GM21390 (cell line): ENCODE results near the gene OPCML.

Experiments
- ATAC-seq: cut with Tn5 transposase; IDR thresholded peaks from one replicate; pipeline ENCODE4 v1.9.1; 2021; ENCODE audit not compliant: unreplicated experiment

The OPCML gene

GRCh38 chr11:132551016-132551415 lies 981.3 kb downstream of the OPCML start:
- ATAC-seq = no peak

- no peak for ATAC-seq
These were observed 982.7 kb downstream of the OPCML start for GRCh38 chr11:132549561-132549960.

DNA sequence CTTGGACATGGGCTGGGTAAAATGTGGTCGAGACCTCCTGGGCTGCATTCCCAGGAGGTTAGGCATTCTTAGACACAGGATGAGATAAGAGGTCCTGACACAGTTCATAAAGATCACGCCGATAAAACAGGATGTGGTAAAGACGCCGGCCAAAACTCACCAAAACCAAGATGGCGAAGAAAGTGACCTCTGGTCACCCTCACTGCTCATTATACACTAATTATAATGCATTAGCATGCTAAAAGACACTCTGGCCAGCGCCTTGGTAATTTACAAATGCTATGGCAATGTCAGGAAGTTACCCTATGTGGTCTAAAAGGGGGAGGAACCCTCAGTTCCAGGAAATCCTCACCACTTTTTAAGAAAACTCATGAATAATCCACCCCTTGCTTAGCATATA lies 983.3 kb downstream of the OPCML start:
- ATAC-seq = no peak

DNA sequence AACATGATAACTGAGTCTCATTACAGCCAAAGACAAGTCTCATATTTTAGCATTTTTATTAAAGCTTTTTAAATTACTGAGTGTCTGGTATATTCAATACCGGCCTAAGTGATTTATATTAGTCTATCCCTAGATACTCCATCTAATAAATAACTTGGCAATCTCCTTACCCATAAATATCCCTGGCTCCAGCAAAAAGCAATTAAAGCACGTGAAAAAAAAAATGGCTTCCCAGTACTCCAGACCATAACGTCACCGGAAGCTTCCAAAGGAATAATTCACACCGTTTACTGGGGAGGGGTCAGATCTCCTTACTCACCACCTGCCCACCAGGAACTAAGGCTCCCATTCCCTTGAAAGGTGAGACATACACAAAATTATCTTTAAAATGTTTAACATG lies 988.3 kb downstream of the OPCML start:
- ATAC-seq = no peak

GRCh38 chr11:132541794-132542193 lies 990.5 kb downstream of the OPCML start:
- ATAC-seq = no peak

DNA sequence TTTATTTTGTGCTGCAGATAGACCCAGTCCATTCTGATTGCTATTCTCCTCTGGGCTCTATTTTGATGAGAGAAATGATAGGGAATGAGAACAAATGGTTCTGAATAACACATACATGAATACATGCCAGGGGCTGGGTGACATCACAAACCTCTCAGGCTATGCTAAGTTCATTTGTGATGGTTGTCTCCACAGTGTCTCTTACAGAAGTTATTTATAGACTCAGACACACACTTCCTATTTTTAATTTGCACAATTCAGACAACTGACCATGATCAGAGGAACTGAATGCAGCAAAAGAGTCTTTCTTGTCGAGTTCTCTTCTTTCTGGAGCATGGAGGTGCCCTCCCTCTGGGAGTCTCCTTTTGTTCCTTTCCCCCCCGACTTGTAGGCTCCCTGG lies 991.7 kb downstream of the OPCML start:
- ATAC-seq = no peak

DNA sequence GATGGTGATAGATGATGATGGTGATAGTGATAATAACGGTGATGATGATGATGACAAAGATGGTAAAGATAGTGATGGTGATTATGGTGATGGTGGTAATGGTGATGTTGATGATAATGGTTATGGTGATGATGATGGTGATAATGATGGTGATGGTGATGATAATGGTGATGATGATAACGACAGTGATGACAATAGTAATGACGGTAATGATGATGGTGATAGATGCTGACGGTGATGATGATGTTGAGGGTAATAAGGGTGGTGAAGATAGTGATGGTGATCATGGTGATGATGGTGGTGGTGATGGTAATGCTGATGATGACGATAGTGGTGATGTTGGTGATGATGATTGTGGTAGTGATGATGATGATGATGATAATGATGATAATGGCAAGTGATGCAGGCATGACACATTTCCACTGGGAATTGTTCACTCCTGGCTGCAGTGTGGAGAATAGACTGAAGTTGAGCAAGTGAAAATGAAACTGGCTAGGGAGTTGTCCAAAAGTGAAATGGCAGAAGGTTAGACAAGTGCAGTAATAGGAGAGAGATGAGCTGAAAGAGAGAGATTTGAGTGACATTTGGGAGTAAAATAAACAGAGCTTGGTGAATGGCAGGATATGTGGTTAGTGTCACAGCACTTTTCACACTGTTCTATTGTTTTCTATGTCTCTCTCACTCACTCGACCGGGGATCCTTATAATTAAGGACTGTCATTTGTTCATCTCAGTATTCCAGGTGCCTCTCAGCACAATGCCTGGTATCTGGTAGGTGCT lies 992.5 kb downstream of the OPCML start:
- ATAC-seq = no peak

DNA sequence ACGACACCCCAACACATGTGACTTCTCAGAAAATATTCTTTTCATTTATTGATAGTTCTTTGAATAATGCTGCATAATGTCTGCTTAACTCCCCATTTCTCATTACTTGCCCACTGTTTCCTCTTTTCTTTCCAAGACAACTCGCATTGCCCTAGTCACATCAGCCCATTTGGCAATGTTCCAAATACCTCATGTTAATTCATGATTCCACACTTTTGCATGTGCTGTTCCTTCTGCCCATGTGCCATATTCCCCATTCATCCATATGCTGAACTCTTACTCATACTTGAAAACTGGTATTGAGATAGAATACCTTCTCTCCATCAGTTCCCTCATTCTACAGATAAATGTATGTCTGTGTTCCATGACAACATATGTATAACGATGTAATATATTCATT lies 993.7 kb downstream of the OPCML start:
- no peak for ATAC-seq

GRCh38 chr11:132535830-132536229 lies 996.5 kb downstream of the OPCML start:
- ATAC-seq = no peak

- no peak for ATAC-seq
These were observed 1000.4 kb downstream of the OPCML start for GRCh38 chr11:132531921-132532320.

- no peak for ATAC-seq
These were observed 1004.1 kb downstream of the OPCML start for GRCh38 chr11:132528181-132528580.

GRCh38 chr11:132523929-132524328 lies 1008.4 kb downstream of the OPCML start:
- ATAC-seq = no peak

- no peak for ATAC-seq
These were observed 1012.1 kb downstream of the OPCML start for GRCh38 chr11:132520199-132520598.

DNA sequence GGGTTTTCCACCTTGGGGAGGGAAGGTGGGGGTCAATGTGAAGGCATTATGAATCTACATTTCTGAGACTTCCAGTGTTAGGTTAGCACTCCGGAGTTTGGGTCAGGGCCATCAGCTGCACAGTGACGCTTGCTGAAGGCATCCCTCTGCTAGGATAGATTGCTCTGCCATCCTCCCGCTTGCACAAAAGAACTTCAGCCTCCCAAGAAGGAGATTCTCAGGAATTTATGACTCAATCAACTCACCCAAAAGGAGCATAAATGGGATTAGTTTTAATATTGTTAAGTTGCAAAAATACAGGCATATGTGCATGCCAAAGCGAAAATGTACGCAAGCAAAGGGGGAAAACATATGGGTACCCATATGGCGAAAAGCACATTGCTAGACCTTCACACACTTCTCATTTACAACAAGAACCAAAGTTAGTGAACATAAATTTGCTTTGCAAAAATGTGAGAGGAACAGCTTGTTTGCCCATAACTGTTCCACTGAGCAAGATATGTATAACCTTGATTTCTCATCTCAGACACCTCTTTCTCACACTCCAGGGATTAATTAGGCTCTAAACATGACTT lies 1013.0 kb downstream of the OPCML start:
- ATAC-seq = no peak

GRCh38 chr11:132504501-132505041 lies 1027.7 kb downstream of the OPCML start:
- ATAC-seq = no peak

DNA sequence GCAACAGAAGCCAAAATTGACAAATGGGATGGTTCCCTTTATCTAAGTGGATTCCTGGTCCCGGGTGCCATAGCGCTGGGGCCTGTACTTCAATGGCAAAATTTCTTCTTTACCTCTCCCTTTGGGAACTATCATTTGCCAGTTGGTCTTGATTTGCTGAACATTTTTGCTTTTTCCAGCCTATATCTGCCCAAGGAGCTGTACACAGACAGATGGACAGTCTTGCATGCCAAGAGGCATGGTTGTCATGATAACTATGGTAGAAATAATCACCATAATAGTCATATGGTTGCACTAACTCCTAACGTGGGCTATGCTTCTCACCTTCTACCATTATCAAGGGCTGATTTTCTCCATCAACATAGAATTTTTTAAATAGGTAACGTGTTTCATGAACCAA lies 1030.9 kb downstream of the OPCML start:
- ATAC-seq = no peak

DNA sequence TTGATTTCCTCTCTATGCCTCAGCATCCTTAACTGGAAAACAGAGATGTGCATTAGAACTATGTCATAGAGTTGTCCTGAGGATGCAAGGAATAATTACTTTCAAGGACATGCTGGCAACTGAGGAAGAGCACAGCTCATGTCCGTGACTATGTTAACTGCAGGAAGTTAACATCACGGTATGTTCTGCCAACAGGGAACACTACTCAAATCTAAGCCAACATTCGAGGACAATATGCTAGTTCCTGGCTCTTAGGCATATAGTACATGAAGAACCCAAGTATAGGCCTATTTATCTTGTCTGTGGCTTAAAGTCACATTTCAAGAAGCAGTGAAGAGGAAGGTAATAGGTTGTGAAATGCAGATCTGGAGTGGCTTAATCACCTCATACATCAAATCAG lies 1032.6 kb downstream of the OPCML start:
- no peak for ATAC-seq

- ATAC-seq = no peak
These were observed 1036.0 kb downstream of the OPCML start for GRCh38 chr11:132496341-132496740.

DNA sequence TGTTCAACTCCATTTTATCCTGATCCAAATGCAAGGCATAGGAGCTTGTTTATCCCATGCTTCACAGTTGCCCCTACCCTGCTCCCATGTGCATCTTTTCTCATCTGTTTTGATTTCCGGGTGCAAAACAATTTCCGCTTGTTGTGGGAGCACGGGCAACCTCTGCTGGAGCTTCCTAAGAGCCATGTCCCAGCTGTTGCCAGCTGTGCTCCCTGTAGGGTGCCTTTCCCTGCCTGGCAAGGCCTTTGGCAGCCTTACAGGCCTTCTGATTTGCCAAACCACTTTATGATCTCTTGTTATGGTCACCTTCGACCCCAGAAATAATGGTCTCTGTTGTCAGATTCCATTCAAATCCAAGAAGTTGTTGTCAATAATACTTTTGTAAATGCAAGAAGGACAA lies 1038.5 kb downstream of the OPCML start:
- ATAC-seq = no peak

DNA sequence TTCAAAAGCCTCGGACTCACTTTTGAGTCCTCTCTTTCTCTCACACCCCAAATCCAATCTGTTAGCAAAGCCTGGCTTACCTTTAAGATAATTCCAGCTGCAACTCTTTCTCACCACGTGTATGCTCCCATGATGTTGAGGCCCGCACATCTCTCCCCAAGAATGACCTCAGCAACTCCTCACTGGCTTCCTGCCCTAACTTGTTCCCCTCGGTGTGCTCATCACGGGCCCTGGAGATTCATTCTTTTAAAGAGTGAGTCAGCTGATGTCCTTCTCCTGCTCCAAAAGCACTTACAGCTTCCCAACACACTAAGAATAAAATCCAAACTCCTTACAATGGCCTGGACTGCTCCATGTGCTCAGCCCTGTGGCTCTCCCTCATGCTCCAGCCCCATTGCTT lies 1041.3 kb downstream of the OPCML start:
- ATAC-seq = no peak

DNA sequence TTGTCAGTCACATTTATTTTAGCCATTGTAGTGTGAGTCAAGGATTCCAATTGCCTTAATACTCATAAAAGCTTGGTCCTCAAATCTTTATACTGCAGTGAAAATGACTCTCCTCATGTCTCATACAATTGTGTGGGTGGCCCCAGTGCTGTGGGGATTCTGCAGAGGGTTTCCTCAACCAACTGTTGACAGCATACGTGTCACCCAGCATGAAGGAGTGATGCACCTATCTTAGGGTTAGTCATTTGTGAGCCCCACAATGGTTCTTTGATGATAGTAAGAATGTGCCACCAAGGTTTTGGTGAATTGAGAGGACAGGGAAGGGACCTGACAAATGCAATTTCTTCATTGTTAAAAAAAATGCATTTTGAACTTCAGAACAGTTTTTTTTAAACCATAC lies 1046.2 kb downstream of the OPCML start:
- ATAC-seq = no peak

DNA sequence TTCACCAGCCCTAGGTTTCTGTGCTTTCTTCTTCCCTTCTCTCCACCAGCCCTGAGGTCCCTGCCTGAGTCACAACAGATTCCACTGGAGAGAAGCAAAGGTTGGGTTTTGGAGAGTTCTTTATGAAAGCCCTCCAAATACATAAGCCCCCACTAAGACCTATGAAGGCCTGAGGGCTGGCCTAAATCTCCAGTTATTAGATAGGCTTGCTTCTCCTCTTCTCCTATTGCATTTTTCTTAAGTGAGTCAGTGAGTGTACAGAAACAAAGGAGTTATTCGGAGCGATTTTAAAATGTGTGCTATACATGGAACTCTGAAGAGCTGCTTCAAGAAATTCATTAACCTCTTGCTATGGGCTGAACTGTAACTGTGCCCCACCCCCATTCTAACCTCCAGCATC lies 1057.3 kb downstream of the OPCML start:
- ATAC-seq = no peak
